GM12878 (cell line): ENCODE data around the gene RNLS. TPM values are rescaled to one million over a fixed set of nuclear protein-coding genes. Genes with fewer than 3 reads are reported as not detected.

Source experiments
- ATAC-seq: fragments of 200-7000 bp; cut with Tn5 transposase; 3 replicates; pipeline ENCODE4 v1.9.1; 2020; ENCODE audit warnings: mild to moderate bottlenecking, moderate library complexity
- BruUV-seq: library from RNA; stranded (reverse); fragments of 400-500 nt; replicated peaks from 2 replicates; lab custom pipeline; 2021; lab: Mats Ljungman, UMichigan
- CTCF ChIA-PET: fragments of 300-600 bp; sonication (Branson Sonifier 250); formaldehyde crosslinking; extraction: SDS; loops from one replicate; lab custom pipeline; 2021; ENCODE audit warnings: inconsistent platforms; lab: Yijun Ruan, JAX
- POLR2A ChIA-PET: fragments of 350-600 bp; formaldehyde crosslinking; extraction: SDS; loops from one replicate; lab custom pipeline; 2021; ENCODE audit warnings: inconsistent platforms; lab: Charles Lee
- RAD21 ChIA-PET: fragments of 300-600 bp; sonication (Branson Sonifier 250); formaldehyde crosslinking; loops from one replicate; lab custom pipeline; 2023; ENCODE audit warnings: antibody characterized with exemption; ENCODE audit not compliant: unreplicated experiment; lab: Charles Lee
- SMC1A ChIA-PET: fragments of 300-600 bp; sonication (Branson Sonifier 250); formaldehyde crosslinking; loops from one replicate; lab custom pipeline; 2023; ENCODE audit not compliant: unreplicated experiment, uncharacterized antibody; lab: Charles Lee
- DNase-seq: peaks from one replicate; pipeline ENCODE4 v3.0.0-alpha.2; 2011; ENCODE audit warnings: low read depth, low spot score
- FAIRE-seq: peaks from 3 replicates; lab custom pipeline; 2011; peaks lifted over from hg19 to GRCh38; lab: Jason Lieb, UNC
- H2AFZ ChIP-seq: 2 replicates; pipeline ENCODE4 v1.6.0; 2011; ENCODE audit warnings: low read depth, low read length, control low read depth; ENCODE audit not compliant: control insufficient read depth
- H3K27ac ChIP-seq: 2 replicates; pipeline ENCODE4 v1.5.1; 2011; ENCODE audit warnings: control low read depth; ENCODE audit not compliant: control insufficient read depth, insufficient read depth
- H3K27me3 ChIP-seq, 2 experiments: replicated peaks in 1 of 2; 2 replicates each; pipeline versions ENCODE4 v1.6.0 to v1.6.1; 2011; ENCODE audit warnings: low read length in 1 of 2; ENCODE audit not compliant: control insufficient read depth in 2 of 2, insufficient read depth in 2 of 2
- H3K36me3 ChIP-seq, 2 experiments: 2 replicates each; pipeline ENCODE4 v1.5.1; 2011; ENCODE audit warnings: low read length in 1 of 2; ENCODE audit not compliant: control insufficient read depth in 2 of 2, insufficient read depth in 2 of 2
- H3K4me1 ChIP-seq: 2 replicates; pipeline ENCODE4 v1.6.1; 2011; ENCODE audit warnings: mild to moderate bottlenecking, low read length, moderate library complexity, mixed read lengths; ENCODE audit not compliant: control insufficient read depth, insufficient read depth
- H3K4me2 ChIP-seq: 2 replicates; pipeline ENCODE4 v1.6.0; 2011; ENCODE audit warnings: control low read depth; ENCODE audit not compliant: control insufficient read depth, insufficient read depth
- H3K4me3 ChIP-seq: fragments of 200-600 bp; sonication (generic); 2 replicates; pipeline ENCODE4 v1.5.1; 2016
- H3K79me2 ChIP-seq: 2 replicates; pipeline ENCODE4 v1.6.0; 2011; ENCODE audit warnings: low read length; ENCODE audit not compliant: control insufficient read depth, insufficient read depth
- H3K9ac ChIP-seq: 2 replicates; pipeline ENCODE4 v1.8.0; 2011; ENCODE audit warnings: low read length, control low read depth, mixed read lengths; ENCODE audit not compliant: control insufficient read depth, insufficient read depth
- H3K9me3 ChIP-seq: replicated peaks from 3 replicates; pipeline ENCODE4 v1.5.1; 2011; ENCODE audit warnings: mild to moderate bottlenecking, low read length; ENCODE audit not compliant: control insufficient read depth, insufficient read depth
- H4K20me1 ChIP-seq: 2 replicates; pipeline ENCODE4 v1.6.0; 2011; ENCODE audit not compliant: control insufficient read depth, insufficient read depth
- CREB1 ChIP-seq: IDR thresholded peaks from 2 replicates; pipeline ENCODE4 v1.6.1; 2012; ENCODE audit warnings: low read depth, mild to moderate bottlenecking, inconsistent platforms
- EED ChIP-seq: sonication (generic); IDR thresholded peaks from 2 replicates; pipeline ENCODE4 v1.6.1; 2016; ENCODE audit warnings: antibody characterized with exemption, low read depth
- ETV6 ChIP-seq, 2 experiments: fragments of 450-650 bp in 1 of 2; IDR thresholded peaks in 1 of 2; conservative IDR thresholded peaks in 1 of 2; 2 replicates each; pipeline ENCODE4 v1.6.1; 2014; ENCODE audit warnings: antibody characterized with exemption in 1 of 2, borderline replicate concordance in 1 of 2, low read depth in 1 of 2, mild to moderate bottlenecking in 1 of 2, moderate library complexity in 1 of 2
- FOS ChIP-seq: IDR thresholded peaks from 3 replicates; pipeline ENCODE4 v1.6.1; 2011; ENCODE audit warnings: borderline replicate concordance; ENCODE audit not compliant: insufficient read length; ENCODE audit errors: extremely low read depth
- JUNB ChIP-seq: IDR thresholded peaks from 2 replicates; pipeline ENCODE4 v1.6.1; 2016; ENCODE audit warnings: antibody characterized with exemption, mild to moderate bottlenecking
- MAX ChIP-seq: IDR thresholded peaks from 2 replicates; pipeline ENCODE4 v1.6.1; 2012; ENCODE audit warnings: low read depth, low read length, improper control_type of control experiment
- MEF2B ChIP-seq: fragments of 450-650 bp; IDR thresholded peaks from 2 replicates; pipeline ENCODE4 v1.6.1; 2018; ENCODE audit warnings: mild to moderate bottlenecking, moderate library complexity; ENCODE audit not compliant: partially characterized antibody, poor library complexity, severe bottlenecking
- MTA3 ChIP-seq: IDR thresholded peaks from 2 replicates; pipeline ENCODE4 v1.6.1; 2012; ENCODE audit warnings: low read length, inconsistent platforms, borderline replicate concordance
- MYB ChIP-seq: fragments of 150-350 bp; IDR thresholded peaks from 2 replicates; pipeline ENCODE4 v1.6.1; 2014; ENCODE audit warnings: mild to moderate bottlenecking, low read depth, low read length, borderline replicate concordance
- NBN ChIP-seq: fragments of 450-650 bp; IDR thresholded peaks from 2 replicates; pipeline ENCODE4 v1.6.1; 2016
- NR2C1 ChIP-seq: fragments of 450-650 bp; IDR thresholded peaks from 2 replicates; pipeline ENCODE4 v1.6.1; 2017; ENCODE audit warnings: antibody characterized with exemption, mild to moderate bottlenecking, moderate library complexity
- NR2C2 ChIP-seq: IDR thresholded peaks from 2 replicates; pipeline ENCODE4 v1.6.1; 2011; ENCODE audit warnings: borderline replicate concordance, low read depth; ENCODE audit not compliant: control insufficient read depth, insufficient read length
- NRF1 ChIP-seq: conservative IDR thresholded peaks from 2 replicates; pipeline ENCODE4 v1.6.1; 2011; ENCODE audit warnings: mild to moderate bottlenecking, low read depth, low read length, improper control_type of control experiment
- PML ChIP-seq: IDR thresholded peaks from 2 replicates; pipeline ENCODE4 v1.6.1; 2012; ENCODE audit warnings: low read length, inconsistent platforms
- POLR2AphosphoS2 ChIP-seq: IDR thresholded peaks from 2 replicates; pipeline ENCODE4 v1.6.1; 2011; ENCODE audit warnings: low read depth, mild to moderate bottlenecking, low read length, improper control_type of control experiment, moderate library complexity
- RUNX3 ChIP-seq: IDR thresholded peaks from 2 replicates; pipeline ENCODE4 v1.6.1; 2012; ENCODE audit warnings: low read length, inconsistent platforms
- STAT1 ChIP-seq: fragments of 450-650 bp; conservative IDR thresholded peaks from 2 replicates; pipeline ENCODE4 v1.6.1; 2014; ENCODE audit warnings: antibody characterized with exemption, mild to moderate bottlenecking
- ZNF24 ChIP-seq: fragments of 450-650 bp; IDR thresholded peaks from 2 replicates; pipeline ENCODE4 v1.6.1; 2017; ENCODE audit warnings: antibody characterized with exemption, mild to moderate bottlenecking
- ZNF687 ChIP-seq: fragments of 450-650 bp; IDR thresholded peaks from 2 replicates; pipeline ENCODE4 v1.6.1; 2017; ENCODE audit warnings: mild to moderate bottlenecking, moderate library complexity
- ZSCAN29 ChIP-seq: fragments of 450-650 bp; IDR thresholded peaks from 2 replicates; pipeline ENCODE4 v1.6.1; 2017; ENCODE audit warnings: mild to moderate bottlenecking, moderate library complexity
- WGBS: methylation state at CpG from one replicate; pipeline ENCODE4 v1.1.6; 2016; ENCODE audit warnings: low lambda C conversion rate; ENCODE audit not compliant: insufficient replicate concordance, insufficient coverage; ENCODE audit errors: missing lambda C conversion rate; 5-methylcytosine and 5-hydroxymethylcytosine counted together
- in situ Hi-C: fragments of 300-500 bp; cut with MboI; formaldehyde crosslinking; loops from 9 replicates; pipeline ENCODE4 v1.14.3; 2018; ENCODE audit warnings: mixed read lengths
- intact Hi-C: fragments of 100-400 bp; cut with micrococcal nuclease; formaldehyde crosslinking; loops from one replicate; pipeline ENCODE4 v1.14.2; 2022; ENCODE audit not compliant: unreplicated experiment
- polyA plus RNA-seq, 11 experiments: library from polyadenylated mRNA; depleted of rRNA in 4 of 11; unstranded in 6 of 11; stranded (reverse) in 5 of 11; fragments of >200 nt; fragmentation: Nextera tagmentation in 4 of 11; fragmentation: Illumina TruSeq in 1 of 11; extraction: Ambion mirVana in 4 of 11; extraction: Trizol in 1 of 11; gene quantifications; 1 replicate in 1 of 11; 2 replicates in 10 of 11; pipeline versions ENCODE4 v1.2.1 to v1.2.3, GENCODE V29; 2011 to 2016; ENCODE audit warnings: inconsistent platforms in 2 of 11, missing spikeins in 2 of 11, low read depth in 1 of 11
- total RNA-seq, 4 experiments: library from RNA; depleted of rRNA in 3 of 4; stranded (reverse); fragments of >200 nt in 3 of 4; fragmentation: Illumina TruSeq in 1 of 4; extraction: Trizol in 1 of 4; gene quantifications; 2 replicates each; pipeline versions ENCODE4 v1.2.1 to v1.2.3, GENCODE V29; 2013 to 2021

RNLS gene
- total and polyA plus RNA-seq, 10 of the 15 experiments (the other 5 are each of a cell fraction or from before 2014, with no cell fraction given): 3.4 to 6.7 (median 4.6) TPM

GRCh38 chr10:88523739-88524400, 59.2 kb downstream of the RNLS start (continued):
- TF ChIP-seq ZNF687: no peak
- no peak for TF ChIP-seq MYB
- no peak for TF ChIP-seq NR2C2
- TF ChIP-seq STAT1: no peak

- DNase-seq (no peak), FAIRE-seq (no peak), ATAC-seq (no peak)
- in situ Hi-C loops: no loop called here
- Histone ChIP-seq H3K9ac (no peak overlapping the region), H2AFZ (no peak overlapping the region), H3K27ac (no peak overlapping the region), H3K79me2 (no peaks in the 10 kb centered on the region), H3K4me2 (no peak overlapping the region), H3K4me3 (no peak overlapping the region), H3K9me3 (no peaks in the 10 kb centered on the region), H3K4me1 (no peaks in the 10 kb centered on the region), H4K20me1 (no peaks in the 10 kb centered on the region), H3K36me3 (no peaks in the 10 kb centered on the region), H3K27me3 (no peaks in the 10 kb centered on the region)
- BruUV-seq: no TSS peak
- intact Hi-C loops: no loop called here
- ChIA-PET POLR2A (no interaction called here), CTCF (interaction anchor here (1.0 to 1.3 kb wide), 2 partner anchors 13 to 29 kb away, joined by 3 to 4 read pairs; no protein-coding TSS in a partner anchor), SMC1A (interaction anchor here (1.2 to 1.7 kb wide), 2 partner anchors 15 to 39 kb away, joined by 3 to 5 read pairs; no protein-coding TSS in a partner anchor), RAD21 (no interaction called here)
- WGBS: 86% methylated on average over 1 of the region's 1 CpG
- TF ChIP-seq ZSCAN29 (no peak), ETV6 (conservative IDR thresholded peaks at IDR 0.05 in 1 of 2, IDR thresholded peaks at IDR 0.05 in 1 of 2; ENCODE audit: borderline replicate concordance in 1 of 2, low read depth in 1 of 2) (no peak), ZNF24 (no peak), PML (no peak), NR2C1 (no peak), FOS (no peak), MEF2B (no peak), JUNB (no peak), CREB1 (no peak), NBN (no peak), MTA3 (no peak), RUNX3 (no peak), NRF1 (no peak), POLR2AphosphoS2 (no peak), MAX (no peak), EED (no peak)
These were observed 60.4 kb downstream of the RNLS start for GRCh38 chr10:88522715-88523114.
